HCT116 (cell line): ENCODE data around the gene ZFP36L2. TPM values are rescaled to one million over a fixed set of nuclear protein-coding genes. Genes with fewer than 3 reads are reported as not detected.

ENCODE experiments used
- ATAC-seq: fragments of 200-7000 bp; cut with Tn5 transposase; 2 replicates; pipeline ENCODE4 v1.9.1; 2020; ENCODE audit warnings: mild to moderate bottlenecking, moderate library complexity
- BruUV-seq: library from RNA; stranded (reverse); fragments of 400-500 nt; replicated peaks from 2 replicates; lab custom pipeline; 2021; lab: Mats Ljungman, UMichigan
- CTCF ChIA-PET: fragments of 300-600 bp; sonication (Branson Sonifier 250); formaldehyde crosslinking; loops from one replicate; lab custom pipeline; 2021; ENCODE audit warnings: antibody characterized with exemption; lab: Charles Lee
- POLR2A ChIA-PET: fragments of 300-600, 350-600 bp; sonication (Branson Sonifier 250); formaldehyde crosslinking; loops from one replicate; lab custom pipeline; 2021; ENCODE audit warnings: antibody characterized with exemption; lab: Charles Lee
- RAD21 ChIA-PET, 2 experiments: fragments of 300-600 bp; sonication (Branson Sonifier 250); formaldehyde crosslinking; loops; one replicate each; lab custom pipeline; 2023; ENCODE audit warnings: low total read pairs in 2 of 2; ENCODE audit not compliant: uncharacterized antibody in 2 of 2, unreplicated experiment in 2 of 2, low non-redundant PET in 1 of 2; lab: Charles Lee
- DNase-seq: peaks from one replicate; pipeline ENCODE4 v3.0.0-alpha.2; 2010; ENCODE audit warnings: low read depth, low spot score
- H2AFZ ChIP-seq: fragments of 200-600 bp; shearing (Covaris generic), sonication (generic); 2 replicates; pipeline ENCODE4 v1.6.1; 2017; ENCODE audit warnings: low read depth, mixed run types, mixed read lengths, antibody characterized with exemption, low read length; ENCODE audit not compliant: poor library complexity, severe bottlenecking
- H3K27ac ChIP-seq: 2 replicates; pipeline ENCODE4 v1.5.1; 2012; ENCODE audit warnings: low read depth, low read length
- H3K27me3 ChIP-seq: fragments of 200-600 bp; sonication (generic); 2 replicates; pipeline ENCODE4 v1.6.1; 2016; ENCODE audit warnings: mixed run types, low read length, mixed read lengths; ENCODE audit not compliant: insufficient read depth
- H3K36me3 ChIP-seq, 2 experiments: fragments of 200-500 bp in 1 of 2; fragments of 200-600 bp in 1 of 2; sonication (Bioruptor generic) in 1 of 2; sonication (generic) in 1 of 2; 2 replicates each; pipeline versions ENCODE4 v1.5.1 to v1.6.1; 2014 to 2016; ENCODE audit warnings: low read length in 2 of 2, inconsistent platforms in 1 of 2, mixed read lengths in 1 of 2, mixed run types in 1 of 2; ENCODE audit not compliant: insufficient read depth in 2 of 2, control insufficient read depth in 1 of 2
- H3K4me1 ChIP-seq, 2 experiments: fragments of 200-600 bp in 1 of 2; sonication (generic) in 1 of 2; 2 replicates each; pipeline versions ENCODE4 v1.5.1 to v1.6.1; 2012 to 2017; ENCODE audit warnings: low read length in 2 of 2, inconsistent platforms in 1 of 2, mild to moderate bottlenecking in 1 of 2, mixed read lengths in 1 of 2, mixed run types in 1 of 2, moderate library complexity in 1 of 2; ENCODE audit not compliant: insufficient read depth in 2 of 2, control insufficient read depth in 1 of 2
- H3K4me2 ChIP-seq: fragments of 200-600 bp; sonication (generic); 2 replicates; pipeline ENCODE4 v1.6.1; 2017; ENCODE audit warnings: mixed run types, low read length, mixed read lengths
- H3K4me3 ChIP-seq, 2 experiments: fragments of 200-600 bp in 1 of 2; sonication (generic) in 1 of 2; replicated peaks in 1 of 2; 2 replicates each; pipeline ENCODE4 v1.5.1; 2011 to 2016; ENCODE audit warnings: low read length in 2 of 2, control low read depth in 1 of 2, low read depth in 1 of 2, mild to moderate bottlenecking in 1 of 2, mixed read lengths in 1 of 2, mixed run types in 1 of 2
- H3K79me2 ChIP-seq: fragments of 200-600 bp; sonication (generic); 2 replicates; pipeline ENCODE4 v1.6.1; 2017; ENCODE audit warnings: mild to moderate bottlenecking, mixed run types, low read length, moderate library complexity, mixed read lengths; ENCODE audit not compliant: insufficient read depth
- H3K9ac ChIP-seq: fragments of 200-600 bp; sonication (generic); 2 replicates; pipeline ENCODE4 v1.6.1; 2016; ENCODE audit warnings: low read length, mixed read lengths
- H3K9me2 ChIP-seq: fragments of 200-600 bp; sonication (generic), shearing (Covaris generic); 2 replicates; pipeline ENCODE4 v1.6.1; 2017; ENCODE audit warnings: mixed run types, mild to moderate bottlenecking, moderate library complexity; ENCODE audit not compliant: insufficient read depth
- H3K9me3 ChIP-seq, 2 experiments: fragments of 200-500 bp in 1 of 2; fragments of 200-600 bp in 1 of 2; sonication (Bioruptor generic) in 1 of 2; sonication (generic) in 1 of 2; 2 replicates each; pipeline ENCODE4 v1.6.1; 2014 to 2017; ENCODE audit warnings: low read length in 2 of 2, mixed read lengths in 2 of 2, inconsistent platforms in 1 of 2, low read depth in 1 of 2, mild to moderate bottlenecking in 1 of 2, mixed run types in 1 of 2, moderate library complexity in 1 of 2; ENCODE audit not compliant: control insufficient read depth in 1 of 2, insufficient read depth in 1 of 2
- H4K20me1 ChIP-seq: fragments of 200-600 bp; sonication (generic), shearing (Covaris generic); 2 replicates; pipeline ENCODE4 v1.6.1; 2017; ENCODE audit warnings: mixed run types, mild to moderate bottlenecking, moderate library complexity; ENCODE audit not compliant: insufficient read depth
- ATF3 ChIP-seq: IDR thresholded peaks from 2 replicates; pipeline ENCODE4 v1.6.1; 2012
- CEBPB ChIP-seq: IDR thresholded peaks from 2 replicates; pipeline ENCODE4 v1.6.1; 2012; ENCODE audit warnings: low read depth
- CTCF ChIP-seq, 3 experiments: fragments of 200-600 bp in 1 of 3; sonication (generic) in 1 of 3; IDR thresholded peaks in 2 of 3; conservative IDR thresholded peaks in 1 of 3; 2 replicates each; pipeline ENCODE4 v1.5.1; 2012 to 2017; ENCODE audit warnings: low read depth in 2 of 3, low read length in 2 of 3, antibody characterized with exemption in 1 of 3, borderline replicate concordance in 1 of 3, control low read depth in 1 of 3, mild to moderate bottlenecking in 1 of 3, mixed read lengths in 1 of 3, mixed run types in 1 of 3, moderate library complexity in 1 of 3; ENCODE audit not compliant: insufficient read depth in 1 of 3
- ELF1 ChIP-seq: IDR thresholded peaks from 2 replicates; pipeline ENCODE4 v1.6.1; 2012; ENCODE audit warnings: low read depth, borderline replicate concordance
- EZH2 ChIP-seq: fragments of 200-600 bp; sonication (generic); IDR thresholded peaks from 2 replicates; pipeline ENCODE4 v1.6.1; 2017; ENCODE audit warnings: antibody characterized with exemption, mixed run types
- EZH2phosphoT487 ChIP-seq: fragments of 200-600 bp; IDR thresholded peaks from 2 replicates; pipeline ENCODE4 v1.6.1; 2018; ENCODE audit warnings: antibody characterized with exemption, borderline replicate concordance
- POLR2A ChIP-seq: IDR thresholded peaks from 2 replicates; pipeline ENCODE4 v1.7.0; 2011; ENCODE audit warnings: borderline replicate concordance; ENCODE audit not compliant: insufficient read depth, insufficient read length; ENCODE audit errors: extremely low read depth
- POLR2AphosphoS5 ChIP-seq: IDR thresholded peaks from 2 replicates; pipeline ENCODE4 v1.6.1; 2011; ENCODE audit warnings: mild to moderate bottlenecking, low read depth, low read length, moderate library complexity
- RAD21 ChIP-seq: IDR thresholded peaks from 2 replicates; pipeline ENCODE4 v1.6.1; 2012; ENCODE audit warnings: low read depth, mild to moderate bottlenecking
- SIN3A ChIP-seq: IDR thresholded peaks from 2 replicates; pipeline ENCODE4 v1.6.1; 2012; ENCODE audit warnings: low read depth
- intact Hi-C: fragments of 100-400 bp; cut with micrococcal nuclease; formaldehyde crosslinking; loops from 2 replicates; pipeline ENCODE4 v1.10.0; 2022
- total RNA-seq: library from RNA; stranded (reverse); gene quantifications from one replicate; pipeline ENCODE4 v1.2.1, GENCODE V29; 2021; ENCODE audit not compliant: unreplicated experiment

The ZFP36L2 gene
- total RNA-seq, 1 experiment from 2014 or later = 30.3 TPM

GRCh38 chr2:43248621-43249020, 22.2 kb upstream of the ZFP36L2 start:
- ChIA-PET POLR2A (no interaction called here), CTCF (interaction anchor here (0.8 kb wide), 1 partner anchor 8 kb away, joined by 3 read pairs; no protein-coding TSS in a partner anchor), RAD21 (no interaction called here)
- Histone ChIP-seq H3K9ac (no peak overlapping the region), H3K4me1 (peaks cover 5 to 7% of the 10 kb centered on the region in 2 experiments; a peak in 3 of 4 replicates), H3K9me3 (no peaks in the 10 kb centered on the region), H3K27me3 (no peaks in the 10 kb centered on the region), H4K20me1 (no peaks in the 10 kb centered on the region), H3K79me2 (no peaks in the 10 kb centered on the region), H3K4me2 (no peak overlapping the region), H3K9me2 (no peaks in the 10 kb centered on the region), H3K4me3 (no peak overlapping the region), H2AFZ (no peak overlapping the region), H3K27ac (no peak overlapping the region), H3K36me3 (no peaks in the 10 kb centered on the region)
- DNase-seq (no peak), ATAC-seq (no peak)
- TF ChIP-seq RAD21 (no peak), ELF1 (no peak), EZH2 (no peak), EZH2phosphoT487 (no peak), CEBPB (no peak), ATF3 (no peak), POLR2AphosphoS5 (no peak)
- intact Hi-C loops = no loop called here
- BruUV-seq = no TSS peak

- no peak for ATAC-seq
- Histone ChIP-seq H3K79me2 (no peaks in the 10 kb centered on the region), H3K27ac (no peak overlapping the region), H3K9me3 (no peaks in the 10 kb centered on the region), H3K9ac (no peak overlapping the region), H3K36me3 (no peaks in the 10 kb centered on the region), H3K9me2 (no peaks in the 10 kb centered on the region), H3K4me1 (peaks cover 5 to 7% of the 10 kb centered on the region in 2 experiments; a peak in 3 of 4 replicates), H4K20me1 (no peaks in the 10 kb centered on the region), H3K4me3 (no peak overlapping the region), H2AFZ (no peak overlapping the region), H3K27me3 (no peaks in the 10 kb centered on the region), H3K4me2 (no peak overlapping the region)
- POLR2A ChIA-PET = no interaction called here
- intact Hi-C loops = no loop called here
- CTCF ChIA-PET = interaction anchor here (1.1 kb wide), 1 partner anchor 213 kb away, joined by 3 read pairs; no protein-coding TSS in a partner anchor
- no TSS peak for BruUV-seq
- no peak for TF ChIP-seq CTCF (IDR thresholded peaks at IDR 0.05 in 2 of 3, conservative IDR thresholded peaks at IDR 0.05 in 1 of 3; ENCODE audit: borderline replicate concordance in 1 of 3, insufficient read depth in 1 of 3, low read depth in 2 of 3, low read length in 2 of 3)
- TF ChIP-seq POLR2AphosphoS5 = no peak
- no peak for TF ChIP-seq POLR2A
- no peak for TF ChIP-seq SIN3A
- RAD21 ChIA-PET = no interaction called here
- no peak for DNase-seq
Measured at GRCh38 chr2:43246641-43247040, 20.2 kb upstream of the ZFP36L2 start.
